NCI-H1048 (cell line): ENCODE results near the gene IKBKE.

Experiments used
- DNase-seq: peaks from one replicate; lab custom pipeline; 2025; lab: John Stamatoyannopoulos, UW

Gene IKBKE

DNA sequence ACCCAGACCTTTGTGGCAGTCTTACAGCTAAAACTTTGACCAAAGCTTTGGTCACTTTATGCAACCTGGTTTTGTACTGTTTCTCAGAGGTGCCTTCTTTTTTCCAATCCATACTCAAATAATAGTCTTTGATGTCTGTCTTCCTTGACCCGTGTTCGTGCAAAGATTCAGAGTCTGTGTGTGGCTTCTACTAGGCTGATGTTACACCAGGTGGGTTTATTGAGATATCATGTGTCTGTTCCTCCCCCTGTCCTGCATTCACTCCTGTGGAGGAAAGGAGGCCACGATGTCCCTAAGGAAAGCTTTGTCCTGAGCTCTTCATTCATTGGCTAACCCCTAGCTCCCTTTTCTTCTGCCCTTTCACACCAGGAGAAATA lies 15.0 kb upstream of the IKBKE start:
- no peak for DNase-seq

DNA sequence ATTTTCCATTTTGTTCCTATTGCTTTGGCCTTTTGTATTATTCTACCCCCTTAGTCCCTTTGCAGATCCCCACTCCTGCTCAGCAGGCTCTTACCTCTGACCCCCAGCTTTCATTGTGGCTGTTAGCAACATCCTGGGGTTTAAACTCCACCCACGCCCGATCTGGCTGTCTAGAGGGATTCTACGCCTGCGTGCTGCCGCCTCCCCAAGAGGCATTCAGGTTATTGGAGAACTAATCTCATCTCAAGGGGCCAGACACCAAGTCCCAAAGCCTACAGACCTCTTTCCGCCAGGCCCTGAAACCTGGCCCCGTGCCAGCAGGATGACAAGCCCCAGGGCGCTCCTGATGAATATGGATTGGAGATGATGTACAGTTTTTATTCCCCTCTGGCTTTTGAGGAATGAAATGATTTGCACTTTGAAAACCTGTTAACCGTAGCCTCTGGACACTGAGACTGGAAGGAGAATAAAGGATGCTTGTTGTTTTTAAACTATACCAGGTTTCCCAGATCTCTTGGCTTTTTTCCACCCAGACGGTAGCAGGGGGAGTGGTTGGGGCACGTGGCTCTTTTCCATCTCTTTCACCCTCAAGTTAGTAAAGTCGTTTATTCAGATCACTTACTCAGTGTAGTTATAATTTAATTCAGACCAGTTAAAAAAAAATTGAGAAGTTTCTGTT lies 14.5 kb upstream of the IKBKE start:
- peak; percentile 69 for DNase-seq

DNA sequence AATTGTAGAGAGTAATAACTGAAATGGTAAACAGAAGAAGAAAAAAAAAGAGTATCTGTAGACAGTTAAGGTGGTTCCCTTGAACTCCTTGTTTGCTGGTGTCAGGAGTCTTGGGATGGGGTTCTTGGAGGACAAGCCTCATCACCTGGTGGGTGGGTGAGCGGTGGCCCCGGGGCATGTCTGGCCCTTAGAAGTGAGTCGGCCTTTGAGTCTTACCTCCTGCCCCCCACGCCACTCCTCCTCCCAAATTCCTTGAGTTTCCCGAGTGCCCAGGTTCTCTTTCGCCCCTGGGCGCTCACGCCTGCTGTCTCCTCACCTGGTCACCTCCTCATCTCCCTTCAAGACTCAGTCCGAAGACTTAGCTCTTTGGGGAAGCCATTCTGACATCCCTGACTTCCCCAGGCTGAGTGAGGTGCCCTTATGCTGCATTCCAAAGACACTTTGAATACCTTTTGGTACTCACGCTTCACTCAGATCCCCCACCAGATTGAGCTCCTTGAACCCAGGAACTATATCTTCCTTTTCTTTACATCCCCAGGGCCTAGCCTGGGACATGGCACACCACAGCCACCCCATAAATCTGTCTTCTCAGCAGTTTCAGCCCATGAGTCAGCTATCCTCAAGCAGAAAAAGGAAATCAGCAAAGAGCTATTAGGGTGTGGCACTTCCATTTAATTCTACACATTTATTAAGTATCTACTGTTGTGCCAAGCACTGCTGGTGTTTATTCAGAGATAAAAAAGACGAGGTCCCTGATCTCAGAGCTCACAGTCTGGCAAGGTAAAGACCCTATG lies 13.5 kb upstream of the IKBKE start:
- DNase-seq, result no peak

DNA sequence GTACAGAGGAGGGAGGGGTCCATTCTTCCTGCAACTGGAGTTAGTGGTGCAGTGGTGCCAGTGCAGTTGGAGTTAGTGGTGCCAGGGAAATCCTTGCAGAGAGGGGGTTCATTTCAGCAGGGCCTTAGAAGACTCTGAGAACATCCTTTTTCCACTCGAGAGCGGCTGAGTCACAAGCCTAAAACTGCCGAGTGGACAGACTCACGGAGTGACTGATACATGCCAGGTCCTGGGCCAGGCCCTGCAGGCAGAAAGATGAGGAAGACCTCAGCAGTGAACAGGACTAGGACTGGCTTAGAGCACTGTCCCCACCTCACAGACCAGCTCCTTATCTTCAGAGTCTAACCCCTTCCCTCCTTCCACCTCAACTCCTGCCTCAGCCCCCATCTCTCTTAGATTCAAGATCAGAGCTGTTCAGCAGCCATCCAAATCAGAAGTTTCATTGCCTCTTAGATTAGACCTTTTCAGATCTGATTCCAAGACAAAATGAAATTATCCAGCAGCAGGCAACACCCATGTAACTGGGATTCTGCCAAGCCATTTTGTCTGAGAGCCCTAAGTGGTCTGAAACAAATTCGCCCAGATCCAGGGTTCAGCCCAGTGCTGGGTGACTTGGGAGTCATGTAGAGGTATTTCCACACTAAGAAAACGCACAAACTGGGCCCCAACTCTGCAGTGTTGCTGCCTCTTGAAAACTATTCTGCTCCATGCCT lies 12.7 kb upstream of the IKBKE start:
- no peak for DNase-seq

DNA sequence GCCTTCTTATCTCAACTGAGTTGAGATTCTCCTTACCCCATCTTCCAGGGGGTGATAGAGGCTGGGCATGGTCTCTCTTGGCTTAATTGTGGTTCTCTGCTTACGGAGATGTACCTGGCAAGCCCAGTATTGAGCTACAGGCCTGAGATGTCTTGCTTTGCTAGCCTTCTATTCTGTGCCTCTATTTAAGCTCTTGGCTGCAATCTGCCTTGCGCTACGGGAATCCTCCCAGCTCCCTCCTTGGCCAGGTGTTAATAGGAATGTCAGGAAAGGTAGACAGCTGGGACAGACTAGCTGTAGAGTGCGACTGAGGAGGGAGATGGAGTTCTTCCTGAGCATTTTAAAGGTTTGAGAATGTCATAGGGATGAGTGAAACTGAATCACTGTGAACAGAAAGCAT lies 10.6 kb upstream of the IKBKE start:
- DNase-seq, result no peak

DNA sequence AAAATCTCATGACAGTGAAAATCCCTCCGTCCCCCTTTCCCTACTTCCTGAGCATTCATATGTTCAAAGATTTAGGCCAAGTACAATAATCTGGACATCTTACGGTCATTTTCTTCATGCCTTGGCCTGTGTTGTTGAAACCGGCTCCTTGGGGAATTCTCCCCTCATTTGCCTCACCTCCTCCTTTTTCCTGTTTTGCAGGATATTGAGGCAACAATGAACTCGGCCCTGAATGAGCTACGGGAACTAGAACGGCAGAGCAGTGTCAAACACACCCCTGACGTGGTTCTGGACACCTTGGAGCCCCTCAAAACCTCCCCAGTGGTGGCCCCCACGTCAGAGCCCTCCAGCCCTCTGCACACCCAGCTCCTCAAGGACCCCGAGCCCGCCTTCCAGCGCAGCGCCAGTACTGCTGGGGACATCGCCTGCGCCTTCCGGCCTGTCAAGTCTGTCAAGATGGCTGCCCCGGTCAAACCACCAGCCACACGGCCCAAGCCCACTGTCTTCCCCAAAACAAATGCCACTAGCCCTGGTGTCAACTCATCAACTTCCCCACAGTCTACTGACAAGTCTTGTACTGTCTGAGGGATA lies 9.3 kb upstream of the IKBKE start:
- no peak for DNase-seq

DNA sequence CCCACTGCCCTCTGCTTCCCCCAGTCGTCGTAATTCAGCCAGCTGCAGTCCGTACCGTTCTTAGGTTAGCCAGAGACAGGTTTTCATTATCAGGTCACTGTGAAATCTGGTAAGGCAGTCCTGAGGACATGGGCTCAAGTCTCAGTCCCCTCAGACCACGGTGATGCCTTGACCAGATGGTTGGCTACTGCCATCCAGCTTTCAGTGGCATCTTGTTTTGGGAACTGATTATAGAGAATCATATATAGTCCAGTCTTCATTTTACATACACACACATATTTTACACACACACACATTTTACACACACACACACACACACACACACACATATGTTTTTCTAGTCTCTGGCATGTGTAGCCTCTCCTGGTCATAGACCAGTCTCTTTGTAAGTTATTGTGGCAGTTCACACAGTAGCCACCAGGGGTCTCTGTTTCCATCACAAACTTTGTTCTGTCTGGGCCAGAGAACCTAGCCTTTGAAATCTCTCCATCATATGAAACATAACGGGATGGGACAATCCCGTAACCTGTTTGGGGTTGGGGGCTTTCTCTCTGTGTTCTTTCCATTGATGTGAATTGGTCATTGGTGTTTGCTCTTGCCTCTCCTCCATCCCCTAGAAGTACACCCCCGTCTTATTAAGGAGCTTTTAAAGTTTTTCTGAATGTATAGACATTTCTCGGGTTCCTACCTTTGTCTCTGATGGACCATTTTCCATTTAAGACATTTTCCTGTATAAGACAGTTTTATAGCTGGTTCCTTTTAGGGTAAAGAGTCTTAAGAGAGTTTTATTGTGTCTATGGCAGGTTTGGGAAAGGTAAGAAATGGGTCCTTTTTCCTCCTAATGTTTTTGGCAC lies 8.4 kb upstream of the IKBKE start:
- DNase-seq, result peak; percentile 46

DNA sequence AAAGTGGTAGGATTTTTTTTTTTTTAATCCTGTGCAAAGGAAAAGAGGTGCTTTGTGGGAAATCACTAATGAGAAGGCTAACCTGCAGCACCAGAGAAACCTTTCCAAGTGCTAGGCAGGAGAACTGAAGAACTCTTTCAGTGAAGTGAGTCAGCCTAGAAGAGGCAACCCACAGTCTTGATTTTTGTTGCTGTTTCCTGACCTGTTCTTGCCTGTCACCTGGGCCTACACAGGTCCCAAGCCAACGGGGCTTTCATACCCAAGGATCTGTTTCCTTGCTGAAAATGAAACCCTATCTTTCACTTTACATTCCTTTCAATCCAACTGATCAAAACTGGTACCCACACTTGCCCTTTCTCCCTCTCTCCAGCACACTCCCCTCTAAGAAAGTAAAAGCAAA lies 7.1 kb upstream of the IKBKE start:
- DNase-seq, result no peak

DNA sequence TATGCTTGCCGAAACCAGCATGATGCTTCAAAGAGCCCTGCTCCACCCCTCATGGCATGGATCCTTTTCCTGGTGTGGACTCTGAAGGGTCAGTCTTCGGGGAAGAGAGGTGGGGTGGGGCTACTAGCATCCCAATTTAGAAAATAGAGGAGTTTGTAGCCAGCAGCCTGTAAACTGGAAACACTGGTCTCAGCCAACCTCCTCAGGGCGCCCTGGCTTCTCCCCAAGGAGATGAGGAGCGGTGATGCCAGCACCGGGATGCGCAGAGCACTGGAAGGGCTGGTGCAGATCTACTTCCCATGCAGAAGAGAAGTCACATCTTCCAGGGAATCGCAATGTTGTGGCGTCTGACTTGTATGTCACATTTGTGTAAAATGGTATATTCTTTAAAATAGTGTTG lies 6.4 kb upstream of the IKBKE start:
- DNase-seq, result no peak

DNA sequence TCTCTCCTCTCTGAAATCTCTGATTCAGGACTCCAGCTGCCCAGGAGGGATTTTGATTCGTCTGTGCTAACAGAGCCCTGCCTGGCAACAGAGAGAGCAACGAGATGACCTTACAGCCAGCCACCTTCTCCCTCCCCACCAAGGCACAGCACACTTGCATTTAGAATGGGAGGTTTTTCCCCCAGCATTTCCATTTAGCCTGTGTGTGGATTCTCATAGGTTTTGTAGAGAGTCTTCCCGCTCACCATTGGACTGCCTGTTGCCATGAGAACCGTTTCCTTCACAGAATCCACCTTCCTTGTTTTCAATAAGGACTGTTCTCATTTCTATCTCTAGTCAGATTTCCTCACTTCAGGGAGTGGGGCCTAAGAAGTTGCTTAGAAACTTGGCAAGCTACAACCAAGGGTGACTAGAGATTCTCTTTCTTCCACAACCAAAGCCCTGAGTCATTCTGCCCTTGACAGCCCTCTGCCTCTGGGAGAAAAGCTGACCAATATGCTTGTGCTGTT lies 5.8 kb upstream of the IKBKE start:
- no peak for DNase-seq

DNA sequence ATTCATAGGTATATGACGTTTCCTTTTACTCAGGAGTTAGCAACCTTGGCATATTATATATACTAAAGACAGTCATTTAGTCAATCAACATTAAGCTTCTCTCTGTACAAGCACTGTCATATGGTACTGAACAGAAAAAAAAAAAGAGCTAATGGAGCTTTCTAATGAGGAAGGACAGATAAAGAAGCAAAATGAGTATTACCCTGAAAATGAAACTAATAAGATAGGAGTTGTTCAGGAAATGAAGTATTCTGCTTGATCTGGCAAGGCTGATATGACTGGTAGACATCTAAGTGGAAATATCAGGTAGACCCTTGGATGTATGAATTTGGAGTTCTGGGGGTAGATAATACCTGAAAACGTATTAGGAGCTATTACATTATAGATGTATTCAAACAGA lies 4.3 kb upstream of the IKBKE start:
- no peak for DNase-seq

DNA sequence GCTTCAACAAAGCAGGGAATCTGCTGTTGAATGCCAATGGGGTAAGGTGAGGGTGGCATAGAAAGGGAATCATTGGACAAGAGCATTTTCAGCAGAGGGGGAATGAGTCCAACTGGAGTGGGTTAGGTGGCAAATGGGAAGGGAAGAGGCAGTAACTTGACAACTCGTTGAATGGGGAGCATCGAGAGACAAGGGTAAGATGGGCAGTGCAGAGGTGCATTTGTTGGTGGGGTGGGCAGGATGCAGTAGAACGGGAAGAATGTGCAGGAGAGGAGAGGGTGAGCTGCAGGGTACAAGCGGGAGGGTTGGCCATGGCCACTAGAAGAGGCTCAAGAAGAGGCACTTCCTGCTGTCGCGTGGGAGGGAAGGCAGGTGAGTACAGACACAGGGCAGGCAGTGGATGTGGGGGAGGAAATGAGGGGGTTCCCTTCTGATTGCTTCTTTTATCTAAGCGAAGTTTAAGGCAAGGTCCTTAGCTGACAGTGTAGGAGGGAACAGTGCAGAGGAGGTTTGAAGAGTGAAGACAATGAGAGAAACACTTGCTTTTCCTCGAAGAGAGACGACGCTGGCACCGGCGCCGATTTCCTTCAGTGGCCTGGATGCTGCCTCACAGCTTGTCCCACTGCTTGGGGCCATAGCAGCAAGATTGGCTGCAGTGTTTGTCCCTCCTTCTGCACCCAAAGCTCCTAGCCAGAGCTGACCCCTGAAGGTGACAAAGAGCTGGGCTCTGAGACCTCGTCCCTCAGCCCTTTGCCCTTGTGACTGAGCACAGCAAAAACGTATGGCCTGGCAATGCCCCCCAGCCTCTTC lies 3.2 kb upstream of the IKBKE start:
- no peak for DNase-seq

DNA sequence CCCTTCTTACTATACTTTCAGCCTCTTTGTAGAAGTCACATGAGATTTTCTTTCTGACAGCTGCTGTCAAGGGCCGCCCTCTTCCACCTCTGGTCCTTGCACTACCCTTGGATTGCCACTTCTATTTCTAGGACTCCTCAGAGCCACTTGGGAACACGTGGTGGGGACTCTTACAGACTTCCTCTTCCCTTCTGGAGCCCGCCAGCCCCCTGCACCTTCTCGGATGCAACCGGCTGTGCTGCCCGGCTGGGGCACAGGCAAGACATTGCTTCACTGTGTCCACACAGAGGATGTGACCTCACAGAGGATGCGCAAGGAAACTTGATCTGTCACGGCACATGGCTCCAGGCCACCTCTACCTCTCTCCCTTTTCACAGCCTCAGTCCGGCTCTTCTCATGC lies 2.4 kb upstream of the IKBKE start:
- DNase-seq, result no peak

DNA sequence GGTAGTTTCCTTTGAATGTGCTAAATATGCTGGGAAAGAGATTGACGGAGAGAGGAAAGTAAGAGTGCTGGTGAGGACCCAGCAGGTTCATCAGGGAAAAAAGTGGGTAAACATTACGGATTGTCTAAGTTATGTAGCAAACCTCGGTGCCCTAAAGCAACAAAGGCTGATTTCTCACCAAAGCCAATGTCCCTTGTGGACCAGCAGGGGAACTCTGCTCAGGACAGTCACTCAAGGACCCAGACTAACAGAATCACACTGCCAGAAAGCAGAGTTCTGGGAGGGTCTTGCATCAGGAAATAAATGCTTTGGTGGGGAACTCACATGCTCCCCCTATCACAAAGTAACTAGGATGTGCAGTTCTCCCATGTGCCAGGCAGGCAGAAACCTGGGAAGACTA lies 1.7 kb upstream of the IKBKE start:
- no peak for DNase-seq

DNA sequence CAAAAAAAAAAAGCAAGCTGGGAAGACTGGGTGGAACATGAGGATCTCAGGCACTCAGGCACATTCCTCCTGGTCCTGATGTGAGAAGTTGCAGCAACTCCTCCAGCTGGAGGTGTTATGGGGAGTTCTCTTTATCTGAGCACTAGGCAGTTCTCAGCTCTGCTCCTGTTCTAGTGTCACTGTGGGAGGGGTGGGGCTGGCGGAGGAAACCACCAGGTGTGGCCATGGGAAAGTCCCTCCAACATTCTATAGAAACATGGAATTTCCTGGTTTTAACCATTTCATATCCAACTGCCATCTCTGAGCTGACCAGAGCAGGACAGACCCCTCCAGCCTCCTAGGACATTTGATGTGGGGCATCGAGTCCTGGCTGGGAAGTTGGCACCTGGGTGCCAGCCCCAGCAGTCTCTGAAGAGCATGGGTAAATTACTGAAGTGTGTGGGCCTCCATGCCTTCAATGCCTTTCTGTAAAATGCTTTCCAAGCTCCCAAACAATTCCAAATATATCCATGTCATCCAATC lies 804 bp upstream of the IKBKE start:
- no peak for DNase-seq

DNA sequence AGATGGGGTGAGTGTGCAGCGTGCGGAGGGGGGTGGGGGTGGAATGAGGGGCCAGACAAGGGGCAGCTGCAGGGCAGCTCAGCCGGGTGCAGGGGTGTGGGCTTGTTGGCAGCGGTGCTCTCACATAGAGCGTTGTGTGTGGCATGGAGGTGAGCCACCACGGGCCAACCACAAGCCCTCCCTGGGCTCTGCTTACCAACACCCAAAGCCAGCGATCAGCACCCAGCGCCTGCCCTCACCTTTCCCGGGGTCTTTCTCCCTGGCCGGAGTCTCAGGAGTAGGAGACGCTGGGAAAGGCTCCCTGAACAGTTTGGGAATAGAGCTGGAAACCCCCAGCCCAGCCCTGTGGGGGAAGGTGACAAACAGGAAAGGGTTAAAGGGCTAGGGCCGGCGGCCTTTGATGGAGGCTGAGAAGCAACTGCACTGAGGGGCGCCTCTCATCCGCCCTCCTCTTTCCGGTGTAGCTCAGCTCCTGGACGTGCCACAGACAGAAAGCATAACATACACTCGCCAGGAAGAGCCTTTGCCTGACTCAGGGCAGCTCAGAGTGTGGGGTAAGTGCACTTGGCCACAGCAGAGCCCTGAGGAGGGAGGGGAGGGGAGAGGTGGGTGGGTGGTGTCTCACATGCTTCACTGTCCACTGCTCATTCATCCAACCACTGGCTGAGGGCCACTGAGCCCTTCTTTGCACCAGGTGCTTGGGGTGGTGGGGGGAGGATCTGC lies 577 bp downstream of the IKBKE start:
- no peak for DNase-seq

DNA sequence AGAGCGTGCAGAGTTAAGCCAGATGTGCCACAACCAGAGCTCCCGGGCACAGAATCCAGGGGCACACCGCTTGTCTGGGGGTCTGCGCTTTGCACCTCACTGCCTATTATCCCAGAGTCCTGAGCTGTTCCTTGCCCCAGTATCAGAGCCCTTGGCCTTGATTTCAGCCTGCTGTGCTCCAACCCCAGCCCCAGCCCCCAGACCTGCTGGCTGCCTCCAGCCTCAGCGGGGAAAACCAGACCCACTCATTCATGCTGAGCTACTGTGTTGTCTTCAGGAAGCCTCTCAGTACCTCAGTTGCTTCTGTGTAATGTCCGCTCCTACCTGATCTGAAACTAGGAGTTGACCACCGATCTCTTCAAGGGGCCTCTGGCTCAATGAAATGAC lies 1.1 kb downstream of the IKBKE start:
- DNase-seq, result no peak

DNA sequence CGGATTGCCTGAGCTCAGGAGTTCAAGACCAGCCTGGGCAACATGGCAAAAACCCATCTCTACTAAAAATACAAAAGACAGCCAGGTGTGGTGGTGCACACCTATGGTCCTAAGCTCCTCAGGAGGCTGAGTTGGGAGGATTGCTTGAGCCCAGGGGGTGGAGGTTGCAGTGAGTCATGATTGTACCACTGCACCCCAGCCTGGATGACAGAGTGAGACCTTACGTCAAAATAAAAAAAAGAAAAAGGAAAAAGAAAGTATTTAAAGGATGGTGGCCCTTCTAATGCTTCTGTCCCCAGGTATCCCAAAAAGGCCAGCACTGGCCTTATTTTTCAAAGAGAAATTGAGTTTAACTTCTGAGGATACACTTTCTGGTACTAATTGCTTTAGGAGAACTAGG lies 1.7 kb downstream of the IKBKE start:
- no peak for DNase-seq

DNA sequence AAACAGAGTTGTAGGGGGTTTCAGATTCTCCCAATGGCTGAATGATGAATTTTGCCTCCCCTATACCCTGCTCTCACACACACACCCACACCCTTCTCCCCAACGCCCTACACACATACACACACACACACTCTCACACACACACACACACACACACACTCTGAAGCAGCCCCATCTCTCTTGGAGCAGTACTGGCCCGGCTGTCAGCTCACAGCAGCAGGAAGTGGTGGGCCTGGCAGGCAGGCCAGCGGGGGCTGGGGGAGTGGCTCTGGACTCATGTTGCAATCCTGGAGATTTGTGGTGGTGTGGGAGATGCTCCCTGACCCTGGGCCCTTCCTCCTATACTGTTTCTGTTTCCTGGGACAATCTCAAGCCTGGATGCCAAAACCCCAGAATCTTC lies 2.2 kb downstream of the IKBKE start:
- no peak for DNase-seq

DNA sequence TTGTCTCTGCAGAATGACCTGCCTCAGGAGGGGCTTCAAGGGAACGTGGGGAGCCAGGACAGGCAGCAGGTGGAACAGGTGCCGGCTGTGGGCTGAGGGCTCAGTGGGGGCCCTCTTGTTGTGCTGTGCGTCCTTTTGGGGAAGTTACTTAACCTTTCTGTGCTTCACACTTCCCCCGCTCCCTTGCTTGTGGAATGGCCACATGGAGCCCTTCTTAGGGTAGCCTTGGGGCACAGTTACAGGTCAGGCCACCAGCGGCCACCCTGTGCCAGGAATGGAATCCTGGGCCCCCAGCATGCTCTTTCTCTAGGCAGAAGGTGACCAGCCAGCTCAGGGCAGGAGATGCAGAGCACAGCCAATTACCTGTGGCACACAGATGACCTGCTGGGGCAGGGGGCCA lies 2.6 kb downstream of the IKBKE start:
- no peak for DNase-seq
